H9 (cell line): ENCODE data around the gene PFDN2. TPM values are rescaled to one million over a fixed set of nuclear protein-coding genes. Genes with fewer than 3 reads are reported as not detected.

Experiments
- DNase-seq: peaks from one replicate; pipeline ENCODE4 v3.0.0-alpha.2; 2017
- H2AFZ ChIP-seq: one replicate; pipeline ENCODE4 v1.6.1; 2013; ENCODE audit warnings: mild to moderate bottlenecking, low read length, control low read depth, moderate library complexity
- H2AK5ac ChIP-seq: 2 replicates; pipeline ENCODE4 v1.6.1; 2013; ENCODE audit warnings: low read length, control low read depth, mixed read lengths; ENCODE audit not compliant: insufficient read length
- H2BK120ac ChIP-seq: one replicate; pipeline ENCODE4 v1.6.1; 2013; ENCODE audit warnings: low read depth, mild to moderate bottlenecking, low read length, control low read depth, inconsistent platforms; ENCODE audit not compliant: poor library complexity, severe bottlenecking
- H2BK12ac ChIP-seq: 2 replicates; pipeline ENCODE4 v1.6.1; 2013; ENCODE audit warnings: low read length, control low read depth, mixed read lengths, low read depth; ENCODE audit not compliant: insufficient read length
- H2BK15ac ChIP-seq: 2 replicates; pipeline ENCODE4 v1.6.1; 2013; ENCODE audit warnings: low read depth, low read length, control low read depth
- H2BK20ac ChIP-seq: one replicate; pipeline ENCODE4 v1.6.1; 2013; ENCODE audit warnings: low read depth, mild to moderate bottlenecking, low read length, control low read depth, inconsistent platforms; ENCODE audit not compliant: poor library complexity, severe bottlenecking
- H2BK5ac ChIP-seq: 2 replicates; pipeline ENCODE4 v1.6.1; 2013; ENCODE audit warnings: low read length, control low read depth, mixed read lengths; ENCODE audit not compliant: insufficient read length
- H3K14ac ChIP-seq: 2 replicates; pipeline ENCODE4 v1.6.1; 2013; ENCODE audit warnings: low read length, control low read depth; ENCODE audit not compliant: insufficient read depth
- H3K18ac ChIP-seq: 2 replicates; pipeline ENCODE4 v1.6.1; 2013; ENCODE audit warnings: low read depth, mild to moderate bottlenecking, mixed read lengths, low read length, control low read depth; ENCODE audit not compliant: insufficient read length
- H3K23ac ChIP-seq: 2 replicates; pipeline ENCODE4 v1.6.1; 2013; ENCODE audit warnings: low read length, control low read depth, mixed read lengths, low read depth; ENCODE audit not compliant: insufficient read length
- H3K23me2 ChIP-seq: 2 replicates; pipeline ENCODE4 v1.6.1; 2013; ENCODE audit warnings: low read depth, mild to moderate bottlenecking, mixed read lengths, low read length, control low read depth; ENCODE audit not compliant: insufficient read length, poor library complexity, severe bottlenecking
- H3K27ac ChIP-seq: 2 replicates; pipeline ENCODE4 v1.5.1; 2013; ENCODE audit warnings: low read length, control low read depth, mixed read lengths, low read depth; ENCODE audit not compliant: insufficient read length
- H3K27me3 ChIP-seq: 2 replicates; pipeline ENCODE4 v1.6.1; 2013; ENCODE audit warnings: low read length, control low read depth, inconsistent platforms; ENCODE audit not compliant: insufficient read depth
- H3K4ac ChIP-seq: 2 replicates; pipeline ENCODE4 v1.6.1; 2013; ENCODE audit warnings: low read depth, mild to moderate bottlenecking, control low read depth, inconsistent platforms, low read length, moderate library complexity
- H3K4me1 ChIP-seq: 2 replicates; pipeline ENCODE4 v1.6.1; 2013; ENCODE audit warnings: low read length, control low read depth, inconsistent platforms; ENCODE audit not compliant: insufficient read depth
- H3K4me2 ChIP-seq: 2 replicates; pipeline ENCODE4 v1.6.1; 2013; ENCODE audit warnings: low read length, control low read depth, mixed read lengths; ENCODE audit not compliant: insufficient read length, insufficient read depth
- H3K56ac ChIP-seq: 2 replicates; pipeline ENCODE4 v1.6.1; 2013; ENCODE audit warnings: low read depth, mild to moderate bottlenecking, mixed read lengths, low read length, control low read depth; ENCODE audit not compliant: insufficient read length
- H3K79me1 ChIP-seq: 2 replicates; pipeline ENCODE4 v1.6.1; 2013; ENCODE audit warnings: low read depth, mild to moderate bottlenecking, moderate library complexity, low read length, control low read depth, inconsistent platforms; ENCODE audit not compliant: insufficient read depth, poor library complexity, severe bottlenecking
- H3K79me2 ChIP-seq: 2 replicates; pipeline ENCODE4 v1.6.1; 2013; ENCODE audit warnings: low read length, control low read depth, inconsistent platforms; ENCODE audit not compliant: insufficient read depth
- H3K9ac ChIP-seq: 2 replicates; pipeline ENCODE4 v1.6.1; 2013; ENCODE audit warnings: low read length, control low read depth, mixed read lengths; ENCODE audit not compliant: insufficient read length; ENCODE audit errors: extremely low read depth
- H3K9me3 ChIP-seq: one replicate; pipeline ENCODE4 v1.6.1; 2013; ENCODE audit warnings: low read depth, low read length, inconsistent platforms; ENCODE audit not compliant: control insufficient read depth
- H3T11ph ChIP-seq: one replicate; pipeline ENCODE4 v1.6.1; 2013; ENCODE audit warnings: mild to moderate bottlenecking, low read length, control low read depth, inconsistent platforms
- H4K20me1 ChIP-seq: one replicate; pipeline ENCODE4 v1.6.1; 2013; ENCODE audit not compliant: control insufficient read depth, insufficient read length, insufficient read depth
- H4K5ac ChIP-seq: 2 replicates; pipeline ENCODE4 v1.6.1; 2013; ENCODE audit warnings: low read depth, mild to moderate bottlenecking, mixed read lengths, low read length, control low read depth; ENCODE audit not compliant: insufficient read length
- H4K8ac ChIP-seq: replicated peaks from 2 replicates; pipeline ENCODE4 v1.6.1; 2013; ENCODE audit warnings: low read length, control low read depth, mixed read lengths, low read depth; ENCODE audit not compliant: insufficient read length
- H4K91ac ChIP-seq: 2 replicates; pipeline ENCODE4 v1.6.1; 2013; ENCODE audit warnings: low read depth, mild to moderate bottlenecking, moderate library complexity, mixed read lengths, low read length, control low read depth; ENCODE audit not compliant: insufficient read length
- H3K27ac Mint-ChIP-seq, 3 experiments: 2 replicates in 2 of 3; 3 replicates in 1 of 3; pipeline ENCODE4 v1.8.0; 2020 to 2021; ENCODE audit warnings: mixed read lengths in 3 of 3, mild to moderate bottlenecking in 1 of 3, moderate library complexity in 1 of 3
- H3K27me3 Mint-ChIP-seq: 2 replicates; pipeline ENCODE4 v1.8.0; 2021; ENCODE audit warnings: low read depth, mild to moderate bottlenecking, moderate library complexity, mixed read lengths
- H3K36me3 Mint-ChIP-seq, 3 experiments: 2 replicates in 2 of 3; 3 replicates in 1 of 3; pipeline ENCODE4 v1.8.0; 2020 to 2021; ENCODE audit warnings: low read depth in 3 of 3, mixed read lengths in 3 of 3; ENCODE audit not compliant: insufficient read depth in 1 of 3
- H3K4me1 Mint-ChIP-seq, 2 experiments: 2 replicates each; pipeline ENCODE4 v1.8.0; 2020; ENCODE audit warnings: mixed read lengths in 2 of 2
- H3K4me3 Mint-ChIP-seq, 2 experiments: 2 replicates in 1 of 2; 3 replicates in 1 of 2; pipeline ENCODE4 v1.8.0; 2020 to 2021; ENCODE audit warnings: mild to moderate bottlenecking in 2 of 2, mixed read lengths in 2 of 2, moderate library complexity in 1 of 2
- H3K9me3 Mint-ChIP-seq, 2 experiments: 2 replicates in 1 of 2; 3 replicates in 1 of 2; pipeline ENCODE4 v1.8.0; 2020; ENCODE audit warnings: mild to moderate bottlenecking in 2 of 2, mixed read lengths in 2 of 2, moderate library complexity in 1 of 2
- WGBS: extraction: QIAGEN DNeasy Blood & Tissue Kit; methylation state at CpG from one replicate; pipeline ENCODE4 v1.1.7; 2013; ENCODE audit warnings: missing lambda C conversion rate, low lambda C conversion rate, mixed read lengths; ENCODE audit not compliant: insufficient read length; ENCODE audit errors: extremely low coverage; 5-methylcytosine and 5-hydroxymethylcytosine counted together
- long read RNA-seq: library from polyadenylated mRNA; unstranded; transcript quantifications from one replicate; pipeline ENCODE4 v2.0.0, GENCODE V29; 2020
- total RNA-seq: library from RNA; stranded (reverse); gene quantifications from 2 replicates; pipeline ENCODE4 v1.2.1, GENCODE V29; 2021
- TF ChIP-seq, protein P1 (sequence below): fragments of 200-600 bp; sonication (generic); conservative IDR thresholded peaks from 3 replicates; pipeline ENCODE4 v1.8.0; 2021; ENCODE audit warnings: antibody characterized with exemption, mild to moderate bottlenecking

The PFDN2 gene, protein sequence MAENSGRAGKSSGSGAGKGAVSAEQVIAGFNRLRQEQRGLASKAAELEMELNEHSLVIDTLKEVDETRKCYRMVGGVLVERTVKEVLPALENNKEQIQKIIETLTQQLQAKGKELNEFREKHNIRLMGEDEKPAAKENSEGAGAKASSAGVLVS
- 71.8 and 76.1 TPM in 2 replicates for total RNA-seq
- long read RNA-seq, transcript PFDN2-201 (4 exons, 677 nt), result major isoform, 15 of 18 reads
- long read RNA-seq, partial matches to known transcripts, result 0 of 18 reads
- long read RNA-seq, other reads (novel, unspliced or antisense), result 3 of 18 reads

DNA sequence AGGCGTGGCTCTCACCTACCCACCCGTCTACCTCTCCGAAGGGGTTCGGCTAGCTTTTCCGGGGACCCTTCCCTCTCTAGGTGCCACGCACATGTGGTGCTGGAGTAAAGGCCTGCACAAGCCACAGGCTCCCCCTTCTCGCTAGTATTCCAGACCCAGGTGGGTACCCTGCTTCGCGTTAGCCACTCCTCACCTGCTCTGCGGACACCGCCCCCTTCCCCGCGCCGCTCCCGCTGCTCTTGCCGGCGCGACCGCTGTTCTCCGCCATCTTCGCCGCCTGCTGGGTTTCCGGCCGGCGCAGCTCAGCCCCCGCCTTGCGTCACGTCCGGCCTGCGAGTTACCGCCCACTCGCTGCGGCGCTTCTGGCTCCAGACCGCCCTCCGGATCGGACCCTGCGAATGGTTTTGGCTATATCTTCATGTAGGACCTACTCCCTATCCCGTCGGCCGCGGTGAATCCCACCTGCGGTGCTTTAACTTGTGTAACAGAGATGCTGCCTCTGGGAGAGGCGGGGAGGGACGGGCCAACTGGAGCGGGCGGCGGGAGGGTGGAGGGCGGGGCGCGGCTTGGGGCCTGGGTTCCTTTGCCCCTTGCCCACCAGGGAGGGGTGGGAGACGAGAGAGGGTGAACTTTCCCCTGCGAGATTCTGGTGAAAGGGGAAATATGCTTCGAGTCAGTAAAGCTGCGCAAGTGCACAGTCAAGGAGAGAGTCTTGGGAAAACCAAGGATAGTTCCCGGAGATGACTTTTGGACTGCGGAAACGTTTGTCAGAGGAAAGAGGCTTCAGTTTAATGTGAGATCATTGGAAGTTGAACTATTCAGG, at the start of gene PFDN2, which contains the start of gene NIT1:
Gene PFDN2 (minus strand): TSS at position 279 of the 823 bp plus-strand sequence. CDS start 11 bp downstream, at position 268.
Gene NIT1 (plus strand): TSS at position 347 of the 823 bp plus-strand sequence. CDS start 72 bp downstream, at position 419.
- Histone ChIP-seq H4K8ac (no peak within 1 kb of the TSS), H3K4ac (no peak within 1 kb of the TSS), H2BK20ac (no peak within 1 kb of the TSS), H3K9me3 (no peaks in the 10 kb centered on the region), H2BK15ac (no peak within 1 kb of the TSS), H3K18ac (peak within 1 kb of the TSS; percentile 58), H3K27ac (peak within 1 kb of the TSS; percentile 41), H2AK5ac (no peak within 1 kb of the TSS), H3K23ac (no peak within 1 kb of the TSS), H3K56ac (peak within 1 kb of the TSS; percentile 21), H3K14ac (peak within 1 kb of the TSS; percentile 17; the same call in 1 of the 2 replicates), H3K79me2 (peaks cover 8% of the 10 kb centered on the region; the same call in 1 of the 2 replicates), H2AFZ (no peak within 1 kb of the TSS), H3K9ac (peak within 1 kb of the TSS; percentile 72), H2BK120ac (no peak within 1 kb of the TSS), H3K4me2 (peak within 1 kb of the TSS; percentile 53), H4K91ac (no peak within 1 kb of the TSS), H3K4me1 (peaks cover 5% of the 10 kb centered on the region; the same call in 1 of the 2 replicates), H3K23me2 (peaks cover 9% of the 10 kb centered on the region), H4K5ac (peak within 1 kb of the TSS; percentile 11), H3T11ph (no peak within 1 kb of the TSS), H3K27me3 (no peaks in the 10 kb centered on the region), H4K20me1 (no peaks in the 10 kb centered on the region), H2BK12ac (no peak within 1 kb of the TSS), H2BK5ac (no peak within 1 kb of the TSS), H3K79me1 (no peaks in the 10 kb centered on the region)
- Mint-ChIP-seq H3K27me3 (no peaks in the 10 kb centered on the region), H3K9me3 (no peaks in the 10 kb centered on the region), H3K4me3 (peak within 1 kb of the TSS; percentile 95 to 97), H3K4me1 (peaks cover 23 to 24% of the 10 kb centered on the region in 2 experiments), H3K36me3 (peaks cover 19 to 41% (median 34%) of the 10 kb centered on the region in 3 experiments; a peak in 6 of 7 replicates), H3K27ac (peak within 1 kb of the TSS; percentile 96 to 100 (median 98))
- WGBS, result no CpG with 5 or more reads among the region's 58 CpGs
- DNase-seq, result peak; percentile 94
- TF ChIP-seq, protein P1, sequence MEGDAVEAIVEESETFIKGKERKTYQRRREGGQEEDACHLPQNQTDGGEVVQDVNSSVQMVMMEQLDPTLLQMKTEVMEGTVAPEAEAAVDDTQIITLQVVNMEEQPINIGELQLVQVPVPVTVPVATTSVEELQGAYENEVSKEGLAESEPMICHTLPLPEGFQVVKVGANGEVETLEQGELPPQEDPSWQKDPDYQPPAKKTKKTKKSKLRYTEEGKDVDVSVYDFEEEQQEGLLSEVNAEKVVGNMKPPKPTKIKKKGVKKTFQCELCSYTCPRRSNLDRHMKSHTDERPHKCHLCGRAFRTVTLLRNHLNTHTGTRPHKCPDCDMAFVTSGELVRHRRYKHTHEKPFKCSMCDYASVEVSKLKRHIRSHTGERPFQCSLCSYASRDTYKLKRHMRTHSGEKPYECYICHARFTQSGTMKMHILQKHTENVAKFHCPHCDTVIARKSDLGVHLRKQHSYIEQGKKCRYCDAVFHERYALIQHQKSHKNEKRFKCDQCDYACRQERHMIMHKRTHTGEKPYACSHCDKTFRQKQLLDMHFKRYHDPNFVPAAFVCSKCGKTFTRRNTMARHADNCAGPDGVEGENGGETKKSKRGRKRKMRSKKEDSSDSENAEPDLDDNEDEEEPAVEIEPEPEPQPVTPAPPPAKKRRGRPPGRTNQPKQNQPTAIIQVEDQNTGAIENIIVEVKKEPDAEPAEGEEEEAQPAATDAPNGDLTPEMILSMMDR, result no peak
